GM23248 (cell line): ENCODE data around the gene USP24. TPM values are rescaled to one million over a fixed set of nuclear protein-coding genes. Genes with fewer than 3 reads are reported as not detected.

Source experiments
- DNase-seq: peaks from one replicate; pipeline ENCODE4 v3.0.0-alpha.2; 2015
- H2AFZ ChIP-seq: fragments of 200-600 bp; sonication (generic); 2 replicates; pipeline ENCODE4 v1.6.1; 2016; ENCODE audit warnings: antibody characterized with exemption
- H3F3A ChIP-seq: fragments of 200-600 bp; sonication (generic); 2 replicates; pipeline ENCODE4 v1.6.1; 2016; ENCODE audit warnings: mild to moderate bottlenecking, antibody characterized with exemption, mixed run types; ENCODE audit not compliant: insufficient read depth
- H3K27ac ChIP-seq: fragments of 200-600 bp; sonication (generic); 2 replicates; pipeline ENCODE4 v1.5.1; 2016; ENCODE audit warnings: mild to moderate bottlenecking
- H3K27me3 ChIP-seq: fragments of 200-600 bp; sonication (generic); replicated peaks from 2 replicates; pipeline ENCODE4 v1.6.1; 2016; ENCODE audit warnings: mild to moderate bottlenecking; ENCODE audit not compliant: insufficient read depth
- H3K36me3 ChIP-seq: fragments of 200-600 bp; sonication (generic); 2 replicates; pipeline ENCODE4 v1.6.1; 2016; ENCODE audit warnings: low read depth, mild to moderate bottlenecking
- H3K4me1 ChIP-seq: fragments of 200-600 bp; sonication (generic); 2 replicates; pipeline ENCODE4 v1.6.1; 2016; ENCODE audit warnings: mild to moderate bottlenecking; ENCODE audit not compliant: insufficient read depth
- H3K4me2 ChIP-seq: fragments of 200-600 bp; sonication (generic); one replicate; pipeline ENCODE4 v1.6.1; 2016; ENCODE audit warnings: mild to moderate bottlenecking; ENCODE audit not compliant: unreplicated experiment
- H3K4me3 ChIP-seq: fragments of 200-600 bp; sonication (generic); 2 replicates; pipeline ENCODE4 v1.5.1; 2016; ENCODE audit warnings: mild to moderate bottlenecking
- H3K79me2 ChIP-seq: fragments of 200-600 bp; sonication (generic); 2 replicates; pipeline ENCODE4 v1.6.1; 2016; ENCODE audit warnings: mild to moderate bottlenecking; ENCODE audit not compliant: insufficient read depth
- H3K9ac ChIP-seq: fragments of 200-600 bp; sonication (generic); 2 replicates; pipeline ENCODE4 v1.6.1; 2016; ENCODE audit warnings: mild to moderate bottlenecking
- H3K9me2 ChIP-seq: fragments of 200-600 bp; sonication (generic); 2 replicates; pipeline ENCODE4 v1.6.1; 2016; ENCODE audit warnings: mixed run types, mild to moderate bottlenecking, moderate library complexity; ENCODE audit not compliant: insufficient read depth
- H3K9me3 ChIP-seq: fragments of 200-600 bp; sonication (generic); one replicate; pipeline ENCODE4 v1.6.1; 2017; ENCODE audit warnings: low read depth
- H4K20me1 ChIP-seq: fragments of 200-600 bp; sonication (generic); 2 replicates; pipeline ENCODE4 v1.6.0; 2016; ENCODE audit not compliant: insufficient read depth
- EZH2 ChIP-seq: fragments of 200-600 bp; sonication (generic); IDR thresholded peaks from 2 replicates; pipeline ENCODE4 v1.6.1; 2018; ENCODE audit warnings: antibody characterized with exemption, mild to moderate bottlenecking; ENCODE audit not compliant: insufficient read depth, poor library complexity, severe bottlenecking
- EZH2phosphoT487 ChIP-seq: fragments of 200-600 bp; sonication (generic); IDR thresholded peaks from 2 replicates; pipeline ENCODE4 v1.6.1; 2018; ENCODE audit warnings: antibody characterized with exemption, moderate library complexity, mild to moderate bottlenecking, low read depth; ENCODE audit not compliant: insufficient read depth
- WGBS, 2 experiments: methylation state at CpG; one replicate each; pipeline ENCODE4 v1.1.6; 2015 to 2017; ENCODE audit warnings: low lambda C conversion rate in 2 of 2, low coverage in 1 of 2; ENCODE audit errors: missing lambda C conversion rate in 2 of 2; 5-methylcytosine and 5-hydroxymethylcytosine counted together
- in situ Hi-C: fragments of 300-500 bp; cut with MboI; formaldehyde crosslinking; loops from 2 replicates; pipeline ENCODE4 v1.15.0; 2020
- polyA plus RNA-seq: library from polyadenylated mRNA; unstranded; fragments of >200 nt; fragmentation: Nextera tagmentation; extraction: Ambion mirVana; gene quantifications from 2 replicates; pipeline ENCODE4 v1.2.1, GENCODE V29; 2016
- total RNA-seq: library from RNA; depleted of rRNA; stranded (reverse); fragments of >200 nt; shearing (Covaris generic); gene quantifications from 2 replicates; pipeline ENCODE4 v1.2.3, GENCODE V29; 2014

Gene USP24
- total and polyA plus RNA-seq, 2 experiments from 2014 or later: 3.3 to 16.3 TPM

DNA sequence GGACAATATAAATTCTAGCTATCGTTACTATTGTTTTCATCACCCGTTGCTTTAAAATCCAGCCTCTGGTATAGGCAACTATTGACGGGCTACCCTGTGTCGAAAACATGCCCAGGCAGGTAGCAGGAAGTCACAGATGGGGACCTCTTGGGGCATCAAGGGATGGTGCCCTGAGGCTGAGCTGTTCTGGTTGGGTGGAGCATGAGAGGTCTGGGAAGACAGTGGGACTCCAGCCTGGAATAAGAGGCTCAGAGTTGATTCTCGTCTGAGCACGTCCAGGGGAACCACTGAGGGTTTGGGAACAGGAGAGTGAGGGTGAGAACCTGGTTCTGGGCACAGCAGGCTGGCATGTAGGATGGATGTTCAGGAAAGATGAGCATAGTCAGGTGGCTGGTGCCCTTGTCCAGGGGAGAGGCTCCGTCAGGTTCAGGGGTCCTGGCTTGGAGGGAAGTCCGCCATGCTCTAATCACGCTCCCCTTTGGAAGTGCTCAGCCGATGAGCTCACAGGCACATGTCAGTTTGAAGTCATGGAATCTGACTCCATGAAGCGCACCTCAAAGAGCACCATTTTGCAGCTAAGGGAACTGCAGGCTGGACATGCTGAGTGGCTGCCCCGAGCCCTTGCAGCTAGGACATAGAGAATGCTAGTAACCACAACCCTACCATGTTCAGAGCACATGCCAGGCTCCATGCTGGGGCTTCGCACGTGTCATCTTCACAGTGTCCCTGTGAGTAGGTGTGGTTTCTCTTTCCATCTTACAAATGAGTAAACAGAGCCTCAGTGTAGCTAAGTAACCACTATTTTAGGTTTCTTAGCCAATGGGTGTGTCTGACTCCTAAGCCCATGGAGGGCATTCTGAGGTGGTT, 154.8 kb downstream of the USP24 start:
- TF ChIP-seq EZH2: no peak
- TF ChIP-seq EZH2phosphoT487: no peak
- H3F3A ChIP-seq: peaks cover 14% of the 10 kb centered on the region
- peak; percentile 73 for DNase-seq
- H2AFZ ChIP-seq: no peak overlapping the region
- no peaks in the 10 kb centered on the region for H4K20me1 ChIP-seq
- H3K27me3 ChIP-seq: no peaks in the 10 kb centered on the region
- WGBS, 2 experiments: 79 to 84% methylated on average over 14 of the region's 14 CpGs
- H3K79me2 ChIP-seq: no peaks in the 10 kb centered on the region
- no peaks in the 10 kb centered on the region for H3K9me2 ChIP-seq
- H3K36me3 ChIP-seq: no peaks in the 10 kb centered on the region
- no peak overlapping the region for H3K4me3 ChIP-seq
- H3K4me2 ChIP-seq: no peak overlapping the region
- H3K9me3 ChIP-seq: no peaks in the 10 kb centered on the region
- H3K9ac ChIP-seq: no peak overlapping the region
- H3K27ac ChIP-seq: no peak overlapping the region
- in situ Hi-C loops: no loop called here
- peaks cover 14% of the 10 kb centered on the region for H3K4me1 ChIP-seq

DNA sequence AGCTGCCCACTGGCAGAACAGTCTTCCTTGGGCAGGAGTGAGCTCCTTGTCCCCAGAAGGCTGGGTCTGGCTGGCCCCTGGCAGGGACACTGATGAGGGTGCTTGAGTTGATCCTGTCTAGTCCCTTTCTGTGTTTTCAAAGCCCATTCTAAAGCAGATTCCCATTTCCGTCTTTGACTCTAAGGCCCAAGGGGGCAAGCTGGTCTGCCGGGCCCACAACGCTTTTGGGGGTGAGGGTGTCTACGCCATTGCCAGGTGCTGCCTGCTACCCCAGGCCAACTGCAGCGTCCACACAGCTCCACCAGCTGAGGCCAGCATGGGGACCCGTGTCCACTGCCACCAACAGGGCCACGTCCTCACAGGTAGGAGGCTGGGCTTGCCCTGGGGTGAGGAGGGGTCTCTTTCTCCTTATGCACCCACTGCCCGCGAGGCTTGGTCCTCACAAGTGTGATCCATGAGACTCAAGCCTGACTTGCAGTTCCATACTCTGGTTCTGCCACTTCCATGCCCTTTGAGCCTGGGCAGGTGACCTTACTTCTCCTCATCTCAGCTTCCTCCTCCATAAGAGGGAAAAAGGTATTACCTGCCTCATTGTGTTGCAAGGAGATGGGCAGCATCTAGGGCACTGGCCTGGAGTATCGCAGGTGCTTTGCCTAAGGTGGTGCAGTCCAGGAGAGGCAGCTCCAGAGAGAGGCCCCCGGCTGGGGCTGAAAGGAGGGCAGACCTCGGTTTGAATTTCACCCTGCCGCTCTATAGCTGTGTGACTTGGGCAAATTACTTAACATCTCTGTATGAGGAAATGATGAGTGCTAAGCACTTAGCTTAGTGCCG, 155.6 kb downstream of the USP24 start:
- Histone ChIP-seq H3K4me3 (no peak overlapping the region), H3K4me1 (peaks cover 5% of the 10 kb centered on the region), H3K36me3 (no peaks in the 10 kb centered on the region), H3K79me2 (no peaks in the 10 kb centered on the region), H3K9ac (no peak overlapping the region), H3K9me3 (no peaks in the 10 kb centered on the region), H3K9me2 (no peaks in the 10 kb centered on the region), H3F3A (peaks cover 5% of the 10 kb centered on the region), H3K4me2 (no peak overlapping the region), H3K27ac (no peak overlapping the region), H3K27me3 (no peaks in the 10 kb centered on the region), H2AFZ (no peak overlapping the region), H4K20me1 (no peaks in the 10 kb centered on the region)
- no peak for DNase-seq
- in situ Hi-C loops: no loop called here
- TF ChIP-seq EZH2phosphoT487: no peak
- TF ChIP-seq EZH2: no peak
- 77 to 88% methylated on average over 14 of the region's 14 CpGs for WGBS, 2 experiments

- Histone ChIP-seq H3K36me3 (no peaks in the 10 kb centered on the region), H3K9me2 (no peaks in the 10 kb centered on the region), H3K79me2 (no peaks in the 10 kb centered on the region), H3K9ac (no peak overlapping the region), H3K9me3 (no peaks in the 10 kb centered on the region), H3K4me2 (no peak overlapping the region), H4K20me1 (no peaks in the 10 kb centered on the region), H3K27me3 (no peaks in the 10 kb centered on the region), H3F3A (no peaks in the 10 kb centered on the region), H3K4me3 (no peak overlapping the region), H3K4me1 (no peaks in the 10 kb centered on the region), H3K27ac (no peak overlapping the region), H2AFZ (no peak overlapping the region)
- TF ChIP-seq EZH2phosphoT487 (no peak), EZH2 (no peak)
- 78 to 82% methylated on average over 6 of the region's 6 CpGs for WGBS, 2 experiments
- in situ Hi-C loops: no loop called here
- DNase-seq: no peak
These were observed 157.2 kb downstream of the USP24 start for GRCh38 chr1:55057956-55058298.

DNA sequence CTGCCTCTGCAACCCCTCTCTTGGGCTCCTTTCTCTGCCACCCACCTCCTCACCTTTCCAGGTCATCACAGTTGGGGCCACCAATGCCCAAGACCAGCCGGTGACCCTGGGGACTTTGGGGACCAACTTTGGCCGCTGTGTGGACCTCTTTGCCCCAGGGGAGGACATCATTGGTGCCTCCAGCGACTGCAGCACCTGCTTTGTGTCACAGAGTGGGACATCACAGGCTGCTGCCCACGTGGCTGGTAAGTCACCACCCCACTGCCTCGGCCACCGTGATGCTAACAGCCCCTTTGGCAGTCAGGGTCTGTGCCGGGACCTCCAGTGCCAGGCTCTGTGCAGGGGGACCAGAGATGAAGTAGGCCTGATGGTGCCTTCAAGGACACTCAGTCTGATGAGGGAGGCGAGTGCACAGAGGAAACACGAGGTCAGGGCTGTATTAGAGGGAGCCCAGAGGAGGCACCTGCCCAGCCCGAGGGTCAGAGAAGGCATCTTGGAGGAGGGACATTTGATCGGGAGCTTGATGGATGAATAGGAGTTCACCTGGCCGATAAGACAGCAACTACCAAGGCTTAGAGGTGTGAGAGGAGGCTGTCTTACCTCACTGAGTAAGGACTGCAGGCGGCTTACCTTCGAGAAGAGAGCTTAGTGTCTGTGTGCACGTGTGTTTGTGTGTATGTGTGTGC, 157.8 kb downstream of the USP24 start:
- H3K4me2 ChIP-seq: no peak overlapping the region
- no peaks in the 10 kb centered on the region for H3K36me3 ChIP-seq
- H4K20me1 ChIP-seq: no peaks in the 10 kb centered on the region
- in situ Hi-C loops: no loop called here
- no peak for TF ChIP-seq EZH2phosphoT487
- TF ChIP-seq EZH2: no peak
- H3K27ac ChIP-seq: no peak overlapping the region
- H3K4me1 ChIP-seq: no peaks in the 10 kb centered on the region
- H2AFZ ChIP-seq: no peak overlapping the region
- H3F3A ChIP-seq: no peaks in the 10 kb centered on the region
- no peak overlapping the region for H3K9ac ChIP-seq
- no peaks in the 10 kb centered on the region for H3K79me2 ChIP-seq
- H3K27me3 ChIP-seq: no peaks in the 10 kb centered on the region
- WGBS, 2 experiments: 62 to 65% methylated on average over 15 of the region's 15 CpGs
- DNase-seq: no peak
- H3K4me3 ChIP-seq: no peak overlapping the region
- H3K9me3 ChIP-seq: no peaks in the 10 kb centered on the region
- H3K9me2 ChIP-seq: no peaks in the 10 kb centered on the region
